Diencephalon (tissue), 1 donor: ENCODE measurements around the gene FMO1. TPM values are rescaled to one million over a fixed set of nuclear protein-coding genes. Genes with fewer than 3 reads are reported as not detected.

Experiments used
- small RNA-seq: library from RNA; depleted of rRNA; stranded (forward); fragments of <200 nt; gene quantifications from one replicate; pipeline ENCODE3, GENCODE V24; 2014
- total RNA-seq: library from RNA; depleted of rRNA; stranded (reverse); fragments of >200 nt; gene quantifications from one replicate; pipeline ENCODE4 v1.2.3, GENCODE V29; 2014

FMO1 gene, protein sequence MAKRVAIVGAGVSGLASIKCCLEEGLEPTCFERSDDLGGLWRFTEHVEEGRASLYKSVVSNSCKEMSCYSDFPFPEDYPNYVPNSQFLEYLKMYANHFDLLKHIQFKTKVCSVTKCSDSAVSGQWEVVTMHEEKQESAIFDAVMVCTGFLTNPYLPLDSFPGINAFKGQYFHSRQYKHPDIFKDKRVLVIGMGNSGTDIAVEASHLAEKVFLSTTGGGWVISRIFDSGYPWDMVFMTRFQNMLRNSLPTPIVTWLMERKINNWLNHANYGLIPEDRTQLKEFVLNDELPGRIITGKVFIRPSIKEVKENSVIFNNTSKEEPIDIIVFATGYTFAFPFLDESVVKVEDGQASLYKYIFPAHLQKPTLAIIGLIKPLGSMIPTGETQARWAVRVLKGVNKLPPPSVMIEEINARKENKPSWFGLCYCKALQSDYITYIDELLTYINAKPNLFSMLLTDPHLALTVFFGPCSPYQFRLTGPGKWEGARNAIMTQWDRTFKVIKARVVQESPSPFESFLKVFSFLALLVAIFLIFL
- 2.3 TPM for total RNA-seq

DNA sequence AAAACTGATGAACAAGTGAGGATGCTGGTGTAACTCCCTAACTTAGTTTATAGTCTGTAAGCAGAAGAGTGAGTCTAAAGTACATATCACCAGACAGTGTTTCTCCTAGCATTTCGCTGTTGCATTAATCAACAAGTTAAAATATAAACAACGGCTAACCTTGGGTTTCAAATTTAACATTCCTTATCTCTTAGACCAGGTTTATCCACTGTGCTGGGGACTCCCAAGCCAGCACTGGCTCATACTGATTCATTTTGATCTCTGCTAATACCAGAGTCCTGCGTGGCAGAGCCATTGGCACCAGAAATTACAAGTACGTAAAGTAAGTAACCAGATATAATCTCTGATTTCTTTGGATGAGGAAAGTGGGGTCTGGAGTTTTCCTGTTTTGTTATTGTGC lies at the start of gene FMO1:
Gene FMO1, plus strand, starts transcription at position 193 of the 400 bp plus-strand sequence. CDS start 9,594 bp downstream, outside the sequence.

DNA sequence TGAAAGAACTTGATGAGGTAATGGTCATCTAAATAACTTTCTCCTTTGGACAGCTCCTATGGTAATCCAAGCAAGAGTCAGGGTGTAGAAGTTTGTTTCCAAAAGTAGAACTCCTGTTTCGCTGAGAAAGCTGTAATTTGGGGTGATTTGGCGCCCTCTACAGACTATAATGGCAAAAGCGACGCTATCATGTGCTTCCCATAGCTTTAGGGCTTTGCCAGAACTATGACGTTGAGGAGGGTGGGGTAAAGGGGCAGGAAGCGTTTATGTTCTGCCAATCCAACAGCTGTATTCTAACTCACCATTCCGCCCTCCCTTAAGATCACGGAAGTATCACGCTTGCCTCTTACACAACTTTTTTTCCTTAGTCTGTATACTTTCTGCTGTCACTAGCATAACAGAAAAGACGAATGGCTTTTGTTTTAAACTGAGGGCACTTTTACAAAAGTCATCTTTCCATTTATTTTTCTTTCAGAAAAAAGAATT lies 65.6 kb downstream of the FMO1 start, which contains the start of gene FMO4:
Gene FMO4, plus strand, starts transcription at position 349 of the 486 bp plus-strand sequence. CDS start 5,643 bp downstream, outside the sequence.

Small RNA genes lying within 50 kb of the gene (small RNA-seq; reads per million reads assigned to genes)
- not detected for gene RF00019

Other genes with a start within 250 kb of the FMO1 start
- 1.2 TPM for gene FMO3, start 157.6 kb upstream of the FMO1 start, total RNA-seq
- gene FMO2, start 63.2 kb upstream of the FMO1 start, total RNA-seq: 1.2 TPM
- 0.46 TPM for gene FMO4, start 65.7 kb downstream of the FMO1 start, total RNA-seq
- 49.8 TPM for gene PRRC2C, start 237.0 kb downstream of the FMO1 start, total RNA-seq